Astrocyte (in vitro differentiated cells and primary cell): ENCODE results near the gene B4GALNT3.

ENCODE experiments used
- CTCF ChIP-seq: IDR thresholded peaks from 2 replicates; pipeline ENCODE4 v1.5.1; 2011; ENCODE audit warnings: low read depth, mild to moderate bottlenecking, inconsistent platforms, low read length, moderate library complexity; ENCODE audit not compliant: insufficient read depth
- EZH2 ChIP-seq: IDR thresholded peaks from 2 replicates; pipeline ENCODE4 v1.6.1; 2012; ENCODE audit warnings: mild to moderate bottlenecking, low read length, inconsistent platforms; ENCODE audit not compliant: insufficient read depth

GRCh38 chr12:496736-497135 lies 37.0 kb downstream of the B4GALNT3 start:
- TF ChIP-seq CTCF (no peak), EZH2 (no peak)
